ENCODE data around the gene GPR37L1. TPM values are rescaled to one million over a fixed set of nuclear protein-coding genes. Genes with fewer than 3 reads are reported as not detected.

GPR37L1 gene
- total and polyA plus RNA-seq, 3 donors from 2014 or later, result 0.42 to 1.6 (median 0.56) TPM

DNA sequence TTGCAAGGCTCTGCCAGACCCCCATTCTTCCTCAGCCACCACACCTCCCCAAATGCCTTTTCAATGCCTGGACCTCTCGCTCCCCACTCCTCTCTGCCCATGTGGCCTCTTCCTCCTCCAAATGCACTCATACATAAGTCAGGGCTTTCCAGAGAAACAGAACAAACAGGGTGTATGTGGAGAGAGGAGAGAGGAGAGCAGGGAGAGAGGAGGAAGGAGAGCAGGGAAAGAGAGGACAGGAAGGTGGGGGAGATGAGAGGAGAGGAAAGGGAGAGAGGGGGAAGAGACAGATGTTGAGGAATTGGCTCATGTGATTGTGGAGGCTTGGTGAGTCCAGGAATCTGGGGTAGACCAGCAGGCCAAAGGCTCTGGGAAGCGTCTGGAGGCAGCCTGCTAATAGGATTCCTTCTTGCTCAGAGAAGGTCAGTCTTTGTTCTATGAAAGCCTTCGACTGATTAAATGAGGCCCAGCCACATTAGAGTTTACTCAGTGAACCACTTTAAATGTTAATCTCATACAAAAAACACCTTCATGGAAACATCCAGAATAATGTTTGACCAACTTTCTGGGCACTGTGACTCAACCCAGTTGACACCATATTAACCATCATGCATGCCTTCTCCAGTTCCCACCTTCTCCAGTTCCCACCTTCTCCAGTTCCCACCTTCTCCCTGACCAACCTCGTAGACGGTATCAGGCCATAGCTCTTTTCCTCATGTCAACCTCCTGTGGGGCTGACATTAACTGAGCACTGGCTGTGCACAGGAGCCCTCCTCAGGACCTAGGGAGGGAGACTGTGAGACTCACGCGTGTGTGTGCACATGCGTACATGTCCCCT is 59.5 kb downstream of the GPR37L1 start:
- TF ChIP-seq POLR2A (IDR thresholded peaks at IDR 0.05), result no peak
- TF ChIP-seq, protein P1, sequence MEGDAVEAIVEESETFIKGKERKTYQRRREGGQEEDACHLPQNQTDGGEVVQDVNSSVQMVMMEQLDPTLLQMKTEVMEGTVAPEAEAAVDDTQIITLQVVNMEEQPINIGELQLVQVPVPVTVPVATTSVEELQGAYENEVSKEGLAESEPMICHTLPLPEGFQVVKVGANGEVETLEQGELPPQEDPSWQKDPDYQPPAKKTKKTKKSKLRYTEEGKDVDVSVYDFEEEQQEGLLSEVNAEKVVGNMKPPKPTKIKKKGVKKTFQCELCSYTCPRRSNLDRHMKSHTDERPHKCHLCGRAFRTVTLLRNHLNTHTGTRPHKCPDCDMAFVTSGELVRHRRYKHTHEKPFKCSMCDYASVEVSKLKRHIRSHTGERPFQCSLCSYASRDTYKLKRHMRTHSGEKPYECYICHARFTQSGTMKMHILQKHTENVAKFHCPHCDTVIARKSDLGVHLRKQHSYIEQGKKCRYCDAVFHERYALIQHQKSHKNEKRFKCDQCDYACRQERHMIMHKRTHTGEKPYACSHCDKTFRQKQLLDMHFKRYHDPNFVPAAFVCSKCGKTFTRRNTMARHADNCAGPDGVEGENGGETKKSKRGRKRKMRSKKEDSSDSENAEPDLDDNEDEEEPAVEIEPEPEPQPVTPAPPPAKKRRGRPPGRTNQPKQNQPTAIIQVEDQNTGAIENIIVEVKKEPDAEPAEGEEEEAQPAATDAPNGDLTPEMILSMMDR (IDR thresholded peaks at IDR 0.05), result no peak
- H3K9me3 ChIP-seq, result no peaks in the 10 kb centered on the region
- no peak overlapping the region for H3K27ac ChIP-seq
- intact Hi-C loops (cut with DNase I; ENCODE audit: low total_unique reads), result no loop called here
- no peaks in the 10 kb centered on the region for H3K27me3 ChIP-seq
- DNase-seq, result no peak
- H3K4me1 ChIP-seq, result no peaks in the 10 kb centered on the region
- H3K4me3 ChIP-seq, result no peak overlapping the region
- no peaks in the 10 kb centered on the region for H3K36me3 ChIP-seq (ENCODE audit: low read depth, missing control alignments)
- WGBS, 2 donors, result 87 to 93% methylated on average over 8 of the region's 8 CpGs

Small RNAs within 50 kb of the gene (small RNA-seq; reads per million reads assigned to genes)
- 0 reads per million in 2 donors for gene CRIP1P3

Other genes with a start within 250 kb of the GPR37L1 start
- gene SHISA4, start 234.0 kb upstream of the GPR37L1 start, total RNA-seq, result 10 to 100 TPM; 45.5 to 48.0 TPM
- 32.6 TPM for gene SHISA4, start 234.0 kb upstream of the GPR37L1 start, polyA plus RNA-seq (ENCODE audit: insufficient read depth, low read depth, low replicate concordance)
- gene LMOD1, start 176.4 kb upstream of the GPR37L1 start, total RNA-seq, result 10 to 100 TPM; 31.4 to 46.3 TPM
- 39.4 TPM for gene LMOD1, start 176.4 kb upstream of the GPR37L1 start, polyA plus RNA-seq (ENCODE audit: insufficient read depth, low read depth, low replicate concordance)
- gene TIMM17A, start 167.4 kb upstream of the GPR37L1 start, total RNA-seq, result 10 to 100 TPM; 22.7 to 24.7 TPM
- gene TIMM17A, start 167.4 kb upstream of the GPR37L1 start, polyA plus RNA-seq (ENCODE audit: insufficient read depth, low read depth, low replicate concordance), result 42.5 TPM
- gene RNPEP, start 140.3 kb upstream of the GPR37L1 start, total RNA-seq, result 10 to 100 TPM; 55.4 to 58.1 TPM
- 60.4 TPM for gene RNPEP, start 140.3 kb upstream of the GPR37L1 start, polyA plus RNA-seq (ENCODE audit: insufficient read depth, low read depth, low replicate concordance)
- gene ELF3, start 112.3 kb upstream of the GPR37L1 start, total RNA-seq, result under 1 TPM; 0.43 to 0.79 TPM
- 3.3 TPM for gene ELF3, start 112.3 kb upstream of the GPR37L1 start, polyA plus RNA-seq (ENCODE audit: insufficient read depth, low read depth, low replicate concordance)
- 10 to 100 TPM; 63.9 to 80.8 TPM for gene ARL8A, start 21.8 kb downstream of the GPR37L1 start, total RNA-seq
- 46.9 TPM for gene ARL8A, start 21.8 kb downstream of the GPR37L1 start, polyA plus RNA-seq (ENCODE audit: insufficient read depth, low read depth, low replicate concordance)
- 100 to 1,000 TPM in 1 of 2 donors, 10 to 100 TPM in 1; 84.1 to 119 TPM for gene PTPN7, start 37.7 kb downstream of the GPR37L1 start, total RNA-seq
- gene PTPN7, start 37.7 kb downstream of the GPR37L1 start, polyA plus RNA-seq (ENCODE audit: insufficient read depth, low read depth, low replicate concordance), result 43.0 TPM
- 1 to 10 TPM; 8.1 to 8.3 TPM for gene LGR6, start 70.9 kb downstream of the GPR37L1 start, total RNA-seq
- 18.4 TPM for gene LGR6, start 70.9 kb downstream of the GPR37L1 start, polyA plus RNA-seq (ENCODE audit: insufficient read depth, low read depth, low replicate concordance)
- gene UBE2T, start 219.0 kb downstream of the GPR37L1 start, total RNA-seq, result 10 to 100 TPM; 29.9 to 43.9 TPM
- 49.0 TPM for gene UBE2T, start 219.0 kb downstream of the GPR37L1 start, polyA plus RNA-seq (ENCODE audit: insufficient read depth, low read depth, low replicate concordance)
- 10 to 100 TPM; 54.6 to 61.2 TPM for gene PPP1R12B, start 225.8 kb downstream of the GPR37L1 start, total RNA-seq
- 32.6 TPM for gene PPP1R12B, start 225.8 kb downstream of the GPR37L1 start, polyA plus RNA-seq (ENCODE audit: insufficient read depth, low read depth, low replicate concordance)

Measured in testis (tissue), 3 donors.